ENCODE results near the gene RNF130. TPM values are rescaled to one million over a fixed set of nuclear protein-coding genes. Genes with fewer than 3 reads are reported as not detected.

Gene RNF130
- total RNA-seq, 1 donor from 2014 or later: 104 TPM

GRCh38 chr5:179905161-179905560, 166.4 kb downstream of the RNF130 start:
- no peak overlapping the region for H3K27ac Mint-ChIP-seq (ENCODE audit: unreplicated experiment)
- no peak overlapping the region for H3K4me3 Mint-ChIP-seq (ENCODE audit: unreplicated experiment)
- peaks cover 9% of the 10 kb centered on the region for H3K27me3 Mint-ChIP-seq (ENCODE audit: unreplicated experiment)
- no peak for DNase-seq
- H3K4me1 Mint-ChIP-seq (ENCODE audit: low read depth, unreplicated experiment): peaks cover 10% of the 10 kb centered on the region
- no peak for TF ChIP-seq CTCF (IDR thresholded peaks at IDR 0.05; ENCODE audit: partially characterized antibody, unreplicated experiment)
- peaks cover 7% of the 10 kb centered on the region for H3K9me3 Mint-ChIP-seq (ENCODE audit: unreplicated experiment)
- H3K36me3 Mint-ChIP-seq (ENCODE audit: unreplicated experiment): peaks cover 4% of the 10 kb centered on the region

Small RNA genes lying within 50 kb of the gene (microRNA-seq; reads per million reads assigned to microRNA genes)
- gene MIR340 (ENCODE audit: unreplicated experiment): 443 reads per million, percentile 85 among the genes with 10 or more reads in this experiment

Other genes starting within 250 kb of the RNF130 start
- gene MRNIP, start 212.9 kb downstream of the RNF130 start, total RNA-seq (ENCODE audit: unreplicated experiment): 60.2 TPM
- 81.8 TPM for gene TBC1D9B, start 163.9 kb downstream of the RNF130 start, total RNA-seq (ENCODE audit: unreplicated experiment)
- 21.1 TPM for gene RASGEF1C, start 137.5 kb upstream of the RNF130 start, total RNA-seq (ENCODE audit: unreplicated experiment)
- 47.4 TPM for gene MAPK9, start 220.3 kb upstream of the RNF130 start, total RNA-seq (ENCODE audit: unreplicated experiment)